CD4-positive, CD25-positive, alpha-beta regulatory T cell (primary cell): Measurements from ENCODE around the gene DNAH12. TPM values are rescaled to one million over a fixed set of nuclear protein-coding genes. Genes with fewer than 3 reads are reported as not detected.

ENCODE experiments used
- ATAC-seq, 2 donors: fragments of 150-1000 bp; cut with Tn5 transposase; one replicate each; pipeline ENCODE4 v1.10.0; 2021; ENCODE audit warnings: low read depth in 2 of 2, moderate number of reproducible peaks in 2 of 2, moderate library complexity in 1 of 2
- DNase-seq, 3 donors: peaks; one replicate each; pipeline versions ENCODE4 v3.0.0 to v3.0.0-alpha.2; 2012 to 2022; ENCODE audit warnings: mixed read lengths in 1 of 3
- H3K27ac ChIP-seq: one replicate; pipeline ENCODE4 v1.7.0; 2013; ENCODE audit warnings: mild to moderate bottlenecking, low read length; ENCODE audit not compliant: insufficient read depth, poor library complexity, severe bottlenecking
- H3K27me3 ChIP-seq: one replicate; pipeline ENCODE4 v1.7.0; 2013; ENCODE audit warnings: low read length; ENCODE audit not compliant: control insufficient read depth, insufficient read depth
- H3K36me3 ChIP-seq: one replicate; pipeline ENCODE4 v1.7.0; 2013; ENCODE audit warnings: mild to moderate bottlenecking, low read length, moderate library complexity; ENCODE audit not compliant: control insufficient read depth, insufficient read depth
- H3K4me1 ChIP-seq: 2 replicates; pipeline ENCODE4 v1.7.0; 2013; ENCODE audit warnings: mild to moderate bottlenecking, low read length; ENCODE audit not compliant: insufficient read depth, control insufficient read depth, poor library complexity, severe bottlenecking
- H3K4me3 ChIP-seq: one replicate; pipeline ENCODE4 v1.7.0; 2013; ENCODE audit warnings: low read depth, mild to moderate bottlenecking, low read length, moderate library complexity
- H3K9me3 ChIP-seq, 2 experiments: 1 replicate in 1 of 2; 2 replicates in 1 of 2; pipeline ENCODE4 v1.7.0; 2013; ENCODE audit warnings: low read length in 2 of 2, mild to moderate bottlenecking in 1 of 2, moderate library complexity in 1 of 2; ENCODE audit not compliant: control insufficient read depth in 2 of 2
- H3K27ac Mint-ChIP-seq, 3 donors: one replicate each; pipeline ENCODE4 v1.8.0; 2020 to 2022; ENCODE audit warnings: mild to moderate bottlenecking in 3 of 3, mixed read lengths in 3 of 3, moderate library complexity in 2 of 3
- H3K27me3 Mint-ChIP-seq: one replicate; pipeline ENCODE4 v1.8.0; 2022; ENCODE audit warnings: mild to moderate bottlenecking, mixed read lengths
- H3K36me3 Mint-ChIP-seq: one replicate; pipeline ENCODE4 v1.8.0; 2020; ENCODE audit warnings: mixed read lengths
- H3K4me1 Mint-ChIP-seq, 4 donors: one replicate each; pipeline ENCODE4 v1.8.0; 2020 to 2022; ENCODE audit warnings: mixed read lengths in 4 of 4, mild to moderate bottlenecking in 1 of 4
- H3K4me3 Mint-ChIP-seq, 4 donors: one replicate each; pipeline ENCODE4 v1.8.0; 2020 to 2022; ENCODE audit warnings: mild to moderate bottlenecking in 4 of 4, mixed read lengths in 4 of 4, moderate library complexity in 3 of 4
- H3K9me3 Mint-ChIP-seq, 7 donors: one replicate each; pipeline ENCODE4 v1.8.0; 2020 to 2022; ENCODE audit warnings: mixed read lengths in 7 of 7, mild to moderate bottlenecking in 3 of 7, moderate library complexity in 2 of 7
- polyA plus RNA-seq, 4 donors: library from polyadenylated mRNA; unstranded; fragments of 300-500 nt; fragmentation: Illumina TruSeq; gene quantifications; one replicate each; pipeline ENCODE4 v1.2.3, GENCODE V29; 2021
- total RNA-seq: library from RNA; stranded (reverse); gene quantifications from one replicate; pipeline ENCODE4 v1.2.3, GENCODE V29; 2022

DNAH12 gene
- total and polyA plus RNA-seq, 5 donors from 2014 or later, result 0.22 TPM; not detected in 4

DNA sequence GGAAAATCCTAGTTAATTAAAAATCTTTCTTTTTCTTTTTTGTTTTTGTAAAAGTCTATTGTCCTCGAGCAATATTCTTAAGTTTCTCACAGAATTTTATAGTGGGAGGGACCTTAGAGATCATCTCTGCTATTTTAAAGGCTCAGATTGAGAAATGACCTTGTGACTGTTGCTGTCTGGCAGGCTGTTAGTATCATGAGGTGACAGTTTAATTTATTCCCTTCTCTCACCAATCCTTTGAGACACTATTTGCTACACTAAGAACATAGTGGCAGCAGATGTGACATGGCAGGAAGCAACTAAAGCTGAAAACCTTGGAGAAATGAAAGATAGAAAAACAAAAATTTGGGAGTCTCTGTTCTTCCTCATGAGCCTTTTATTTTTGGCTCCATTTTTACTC lies 291.7 kb downstream of the DNAH12 start:
- Histone ChIP-seq H3K4me3 (no peak overlapping the region), H3K36me3 (peaks cover 36% of the 10 kb centered on the region), H3K27ac (no peak overlapping the region), H3K27me3 (no peaks in the 10 kb centered on the region), H3K4me1 (no peaks in the 10 kb centered on the region), H3K9me3 (no peaks in the 10 kb centered on the region)
- Mint-ChIP-seq H3K27ac (peak overlapping the region in 1 of 3 donors; percentile 69), H3K4me1 (peaks cover 0 to 6% (median 4%) of the 10 kb centered on the region in 4 donors), H3K27me3 (no peaks in the 10 kb centered on the region), H3K9me3 (no peaks in the 10 kb centered on the region), H3K4me3 (no peak overlapping the region), H3K36me3 (peaks cover 26% of the 10 kb centered on the region)
- ATAC-seq, result no peak
- no peak for DNase-seq

- H3K4me1 Mint-ChIP-seq, result peaks cover 0 to 12% (median 5%) of the 10 kb centered on the region in 4 donors
- no peaks in the 10 kb centered on the region for H3K27me3 Mint-ChIP-seq
- Histone ChIP-seq H3K27ac (no peak overlapping the region), H3K27me3 (no peaks in the 10 kb centered on the region), H3K9me3 (no peaks in the 10 kb centered on the region), H3K4me3 (no peak overlapping the region), H3K4me1 (no peaks in the 10 kb centered on the region), H3K36me3 (peaks cover 77% of the 10 kb centered on the region)
- H3K4me3 Mint-ChIP-seq, result no peak overlapping the region
- H3K27ac Mint-ChIP-seq, result no peak overlapping the region
- peaks cover 64% of the 10 kb centered on the region for H3K36me3 Mint-ChIP-seq
- no peak for DNase-seq
- no peaks in the 10 kb centered on the region for H3K9me3 Mint-ChIP-seq
- no peak for ATAC-seq
Measured at GRCh38 chr3:57244946-57245345, 299.2 kb downstream of the DNAH12 start.

Other genes with a start within 250 kb of the DNAH12 start
- 33.2 TPM for gene PDE12, start 11.9 kb upstream of the DNAH12 start, total RNA-seq
- gene PDE12, start 11.9 kb upstream of the DNAH12 start, polyA plus RNA-seq, result 10 to 100 TPM; 16.0 to 26.2 (median 19.1) TPM
- gene ARF4, start 53.0 kb upstream of the DNAH12 start, total RNA-seq, result 84.6 TPM
- gene ARF4, start 53.0 kb upstream of the DNAH12 start, polyA plus RNA-seq, result 100 to 1,000 TPM; 123 to 144 (median 132) TPM
- gene DENND6A, start 148.7 kb upstream of the DNAH12 start, total RNA-seq, result 43.6 TPM
- 10 to 100 TPM; 28.3 to 34.2 (median 31.6) TPM for gene DENND6A, start 148.7 kb upstream of the DNAH12 start, polyA plus RNA-seq
- gene SLMAP, start 212.0 kb upstream of the DNAH12 start, total RNA-seq, result 84.9 TPM
- gene SLMAP, start 212.0 kb upstream of the DNAH12 start, polyA plus RNA-seq, result 10 to 100 TPM; 13.5 to 24.6 (median 19.5) TPM